ENCODE measurements around the gene RNASEH2B. TPM values are rescaled to one million over a fixed set of nuclear protein-coding genes. Genes with fewer than 3 reads are reported as not detected.

RNASEH2B gene
- total and polyA plus RNA-seq, 2 of the 13 experiments (the other 11 are each of a cell fraction or from before 2014, with no cell fraction given) = 17.2 to 55.4 TPM

- TF ChIP-seq RORA (CRISPR knock-in tag; IDR thresholded peaks at IDR 0.05) (no peak), ZNF788 (CRISPR knock-in tag; IDR thresholded peaks at IDR 0.05; ENCODE audit: borderline replicate concordance) (0 out of 2 replicates have a peak, but pooled peaks have one; percentile 25), ZNF703 (CRISPR knock-in tag; IDR thresholded peaks at IDR 0.05; ENCODE audit: borderline replicate concordance) (peak; percentile 79; the same call in 1 of the 2 replicates), CEBPB (IDR thresholded peaks at IDR 0.05; ENCODE audit: borderline replicate concordance, low read depth, low read length) (no peak), ZNF142 (CRISPR knock-in tag; IDR thresholded peaks at IDR 0.05) (peak; percentile 56), ZNF513 (CRISPR knock-in tag; conservative IDR thresholded peaks at IDR 0.05) (no peak), ZNF18 (CRISPR knock-in tag; IDR thresholded peaks at IDR 0.05; ENCODE audit: insufficient replicate concordance) (peak; percentile 58), ZNF207 (IDR thresholded peaks at IDR 0.05; ENCODE audit: borderline replicate concordance) (no peak), ZNF34 (CRISPR knock-in tag; IDR thresholded peaks at IDR 0.05; ENCODE audit: borderline replicate concordance) (no peak), ZNF264 (CRISPR knock-in tag; IDR thresholded peaks at IDR 0.05) (no peak), PAXIP1 (CRISPR knock-in tag; conservative IDR thresholded peaks at IDR 0.05) (peak; percentile 24; the same call in 1 of the 2 replicates), YEATS4 (CRISPR knock-in tag; IDR thresholded peaks at IDR 0.05; ENCODE audit: borderline replicate concordance) (peak; percentile 85), CC2D1A (CRISPR knock-in tag; IDR thresholded peaks at IDR 0.05) (no peak), ZNF331 (CRISPR knock-in tag; IDR thresholded peaks at IDR 0.05) (no peak), STAT5B (CRISPR knock-in tag; IDR thresholded peaks at IDR 0.05) (no peak)
Observed at GRCh38 chr13:50909605-50910484, at the start of gene RNASEH2B (continued).
